LoVo (cell line): ENCODE results near the gene RELN.

Source experiments
- DNase-seq: peaks from one replicate; pipeline ENCODE4 v3.0.0-alpha.2; 2016; ENCODE audit warnings: low spot score

Gene RELN

DNA sequence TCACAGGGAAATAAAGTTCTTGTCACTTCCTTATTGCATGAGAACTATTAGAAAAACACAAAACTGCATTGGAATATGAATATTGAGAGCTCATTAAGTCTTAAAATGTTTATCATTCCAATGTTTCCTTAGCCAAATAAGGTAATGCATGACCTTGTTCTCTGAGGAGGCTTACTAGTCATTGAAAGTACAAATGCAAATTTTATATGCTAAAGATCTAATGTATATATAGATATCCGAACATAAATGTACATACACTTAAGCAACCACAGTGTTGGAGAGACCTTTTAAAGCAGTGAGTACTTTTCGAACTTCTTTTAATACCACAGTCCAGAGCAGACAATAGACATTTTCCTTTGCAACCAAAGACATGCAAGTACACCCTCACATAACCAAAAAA is 96.1 kb downstream of the RELN start:
- DNase-seq, result no peak

DNA sequence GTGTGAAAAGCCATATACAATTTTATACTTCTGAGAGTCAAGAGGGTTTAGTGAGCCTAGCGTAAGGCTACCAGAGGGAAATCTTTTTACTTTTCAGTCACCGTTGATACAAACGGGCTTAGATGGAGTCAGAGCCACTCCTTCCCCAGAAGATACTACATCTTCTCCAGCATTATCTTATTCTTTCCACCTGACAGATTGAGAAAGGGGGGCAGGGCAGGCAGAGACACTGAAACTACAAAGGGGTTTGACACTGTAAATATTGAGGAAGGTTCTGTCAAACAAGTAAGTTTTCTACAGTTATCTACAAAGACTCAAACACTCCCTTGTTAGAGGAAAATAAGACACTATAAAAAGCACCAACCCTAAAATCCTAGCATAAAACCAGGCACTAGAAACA is 100.0 kb downstream of the RELN start:
- DNase-seq, result no peak

- DNase-seq, result no peak
Observed at GRCh38 chr7:103888603-103889153, 100.8 kb downstream of the RELN start.

GRCh38 chr7:103887853-103888602 is 101.4 kb downstream of the RELN start:
- DNase-seq, result no peak

DNA sequence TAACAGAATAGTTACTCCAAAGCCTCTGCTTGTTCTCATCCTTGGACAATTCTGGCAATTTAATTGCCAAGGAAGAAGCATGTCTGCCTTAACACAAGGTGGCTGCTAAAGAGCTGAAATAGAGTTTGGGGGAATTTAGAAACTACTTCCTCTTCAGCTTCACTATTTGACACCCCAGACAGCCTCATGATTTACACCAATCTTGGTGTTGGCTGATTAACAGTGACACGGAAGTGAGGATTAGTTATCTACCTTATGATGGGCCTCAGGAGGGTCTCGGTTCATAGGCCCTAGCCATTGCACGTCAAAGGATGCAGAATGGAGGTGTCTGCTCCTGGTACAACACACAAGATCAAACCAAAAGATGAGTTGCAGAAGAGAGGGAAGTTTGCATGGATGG is 102.4 kb downstream of the RELN start:
- DNase-seq, result no peak

- no peak for DNase-seq
Observed at GRCh38 chr7:103879928-103880600, 109.4 kb downstream of the RELN start.

DNA sequence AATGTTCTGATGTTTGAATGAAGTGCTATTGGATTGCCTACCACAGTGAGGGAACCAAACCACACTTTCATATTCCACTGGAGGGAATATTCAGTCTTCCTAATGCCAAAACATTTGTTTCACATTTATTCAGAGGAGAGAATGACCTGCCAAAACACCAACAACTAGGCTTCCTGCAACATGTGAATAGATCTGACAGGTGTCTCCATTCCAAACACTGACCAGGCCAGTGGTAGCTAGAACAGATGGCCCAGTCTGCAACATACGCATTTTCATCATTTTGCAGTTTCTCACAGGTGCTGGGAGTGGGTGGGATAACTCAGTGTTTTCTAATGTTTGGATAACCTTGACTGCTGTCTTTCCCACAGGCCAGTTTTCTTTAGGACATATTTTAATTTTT is 110.0 kb downstream of the RELN start:
- DNase-seq, result no peak

DNA sequence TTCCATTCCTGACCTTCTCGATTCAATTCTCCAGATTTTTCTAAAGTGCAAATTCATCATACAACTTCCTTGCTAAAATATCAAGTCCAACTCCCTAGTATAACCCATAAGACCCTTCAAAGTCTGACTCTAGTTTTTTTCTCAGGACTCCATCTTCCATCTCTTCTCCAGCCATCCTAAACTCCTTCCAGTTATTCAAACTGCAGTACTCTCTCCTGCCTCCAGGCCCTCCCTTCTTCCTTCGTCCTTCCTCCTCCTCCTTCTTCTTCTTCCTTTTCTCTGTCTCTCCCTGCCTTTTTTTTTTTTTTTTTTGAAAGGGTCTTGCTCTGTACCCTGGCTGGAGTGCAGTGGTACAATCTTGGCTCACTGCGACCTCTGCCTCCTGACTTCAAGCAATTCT is 111.9 kb downstream of the RELN start:
- no peak for DNase-seq

DNA sequence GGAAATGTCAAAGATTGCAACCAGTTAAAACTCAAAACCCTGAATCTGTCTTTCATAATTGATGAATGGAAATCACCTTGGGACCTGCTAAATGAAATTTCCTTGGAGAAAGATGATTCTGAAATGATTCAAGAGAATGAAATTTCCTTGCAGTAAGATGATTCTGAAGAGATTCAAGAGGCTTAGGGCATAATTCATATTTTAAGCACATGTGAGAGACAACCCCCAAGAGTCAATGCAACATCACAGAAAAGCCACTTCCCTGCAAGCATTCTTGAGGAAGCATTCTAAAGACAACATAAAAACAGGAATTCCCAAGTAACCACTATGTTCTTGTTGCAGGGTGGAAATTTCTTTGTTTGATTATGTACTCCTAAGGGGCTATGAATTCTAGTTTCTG is 113.7 kb downstream of the RELN start:
- DNase-seq, result no peak

GRCh38 chr7:103871473-103871872 is 118.0 kb downstream of the RELN start:
- DNase-seq, result no peak

DNA sequence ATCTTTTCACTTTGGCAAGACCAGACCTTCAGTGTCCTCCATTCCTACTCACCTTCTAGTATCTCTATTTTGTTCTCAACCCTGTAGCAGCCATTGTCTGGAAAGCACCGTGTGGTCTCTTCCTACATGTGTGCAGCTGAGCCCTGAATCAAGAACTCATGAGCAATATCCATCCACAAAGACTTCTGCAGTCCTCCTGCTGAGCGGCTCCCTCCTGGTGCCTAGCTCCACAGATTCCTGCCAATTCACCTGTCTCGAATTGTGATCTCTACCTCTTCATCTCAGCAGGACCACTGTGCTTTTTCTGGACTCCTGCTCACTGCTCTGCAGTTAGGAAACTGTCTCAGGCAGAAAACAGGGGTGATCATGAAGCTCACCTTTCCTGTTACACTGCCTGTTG is 118.8 kb downstream of the RELN start:
- DNase-seq, result no peak

DNA sequence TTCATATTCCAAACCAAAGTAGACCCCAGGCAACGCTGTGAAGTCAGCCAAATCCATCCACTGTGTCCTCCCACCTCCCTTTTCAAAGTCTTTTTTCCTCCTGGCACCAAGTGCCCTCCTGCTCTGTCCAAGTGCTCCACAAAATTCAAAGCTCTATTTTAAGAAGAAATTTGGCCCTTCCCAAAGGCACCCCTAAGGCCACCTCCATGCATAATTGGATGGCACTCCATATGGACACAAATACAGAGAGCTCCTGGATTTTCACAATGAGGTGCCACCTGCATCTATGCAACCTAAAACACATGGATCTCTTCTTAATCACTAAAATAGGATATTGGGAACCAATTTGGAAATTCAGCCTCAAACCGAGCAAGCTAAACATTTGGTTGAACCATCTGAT is 121.6 kb downstream of the RELN start:
- no peak for DNase-seq

DNA sequence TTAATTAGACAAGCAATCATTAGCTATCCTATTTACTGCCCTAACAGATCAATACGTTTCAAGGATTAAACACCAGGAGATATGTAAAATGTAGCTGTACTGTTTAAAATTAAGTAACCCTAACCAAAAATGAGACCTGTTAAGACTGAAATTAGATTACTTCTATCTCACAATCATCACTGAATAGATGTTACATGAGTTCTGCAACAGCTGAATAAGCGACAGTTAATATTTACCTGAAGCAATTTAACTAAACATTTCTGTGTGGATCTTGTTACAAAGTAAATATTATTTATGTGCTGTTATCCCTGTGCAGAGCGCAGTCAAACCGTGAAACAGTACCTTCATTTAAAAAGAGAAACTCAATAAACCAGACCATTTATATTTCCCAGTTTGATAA is 122.5 kb downstream of the RELN start:
- no peak for DNase-seq

GRCh38 chr7:103865442-103865841 is 124.0 kb downstream of the RELN start:
- DNase-seq, result no peak

- DNase-seq, result no peak
Observed at GRCh38 chr7:103862302-103863035, 127.0 kb downstream of the RELN start.

DNA sequence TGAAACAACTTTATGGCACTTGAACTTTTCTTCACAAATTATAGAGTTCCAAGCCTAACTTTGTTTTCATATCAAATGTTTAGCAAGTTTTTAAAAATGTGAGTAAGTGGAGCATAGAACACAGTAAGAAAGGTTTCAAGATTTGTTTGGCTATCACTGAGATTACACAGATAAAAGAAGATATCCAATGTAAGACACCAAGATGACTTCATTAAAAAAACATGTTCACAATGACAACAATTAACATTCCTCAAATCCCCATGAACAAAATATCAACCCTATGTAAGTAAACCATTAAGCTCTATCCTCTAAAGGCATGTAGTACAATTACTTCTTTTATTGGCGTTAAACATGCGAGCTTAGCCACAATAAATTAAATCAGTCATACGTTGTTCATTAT is 129.7 kb downstream of the RELN start:
- DNase-seq, result no peak

GRCh38 chr7:103857435-103857834 is 132.0 kb downstream of the RELN start:
- no peak for DNase-seq

GRCh38 chr7:103856929-103857328 is 132.5 kb downstream of the RELN start:
- no peak for DNase-seq

- DNase-seq, result no peak
Observed at GRCh38 chr7:103855671-103856070, 133.8 kb downstream of the RELN start.

- no peak for DNase-seq
Observed at GRCh38 chr7:103854611-103855010, 134.8 kb downstream of the RELN start.

DNA sequence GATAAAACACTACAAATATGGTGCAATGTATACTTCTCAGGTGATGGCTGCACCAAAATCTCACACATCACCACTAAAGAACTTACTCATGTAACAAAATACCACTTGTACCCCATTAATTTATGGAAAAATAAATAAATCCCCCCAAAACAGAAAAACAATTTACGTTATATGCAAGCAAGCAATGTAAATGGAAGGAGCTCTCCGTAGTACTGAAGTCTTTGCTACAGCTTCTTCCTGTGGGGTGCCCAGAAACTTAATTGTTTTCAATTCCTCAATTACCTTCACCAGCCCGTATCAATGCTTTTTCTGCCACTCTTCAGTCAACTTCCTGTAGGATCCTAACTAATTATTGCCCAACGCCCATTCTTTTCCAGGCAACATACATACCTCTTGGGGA is 138.1 kb downstream of the RELN start:
- no peak for DNase-seq

DNA sequence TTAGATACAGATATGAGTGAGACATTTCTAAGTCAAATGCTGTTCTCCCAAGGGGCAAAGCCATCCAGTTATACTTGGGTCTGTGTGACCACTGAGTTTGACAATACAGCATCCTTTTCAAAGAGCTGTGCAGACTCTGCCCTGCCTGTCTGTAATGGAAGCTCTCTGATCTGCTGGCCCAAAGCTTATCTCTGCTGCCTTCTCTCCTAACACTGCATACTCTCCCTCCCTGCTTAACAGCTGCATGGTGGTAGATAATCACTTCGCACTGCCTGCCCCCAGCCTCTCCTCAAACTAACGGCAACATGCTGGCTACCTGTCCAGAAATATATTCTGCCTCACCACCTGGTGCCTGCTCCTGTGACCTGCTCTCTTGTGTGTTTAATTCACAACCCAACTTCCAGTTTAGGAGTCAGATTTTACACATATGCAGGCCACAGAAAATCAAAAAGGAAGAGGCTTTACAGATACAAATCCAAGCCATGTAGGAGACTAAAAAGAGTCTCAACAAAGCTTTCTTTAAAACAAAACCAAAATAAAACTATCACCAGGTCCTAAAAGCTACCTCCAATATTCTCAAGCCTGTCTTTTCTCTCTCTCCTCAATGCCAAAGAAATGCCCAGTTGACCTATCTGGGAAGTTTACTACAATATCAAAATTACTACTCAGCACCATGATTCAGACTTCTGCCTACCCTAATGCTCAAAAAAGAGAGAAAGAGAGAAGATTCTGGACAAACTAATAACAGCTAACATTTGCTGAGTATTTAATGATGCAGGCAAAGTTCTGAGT is 145.6 kb downstream of the RELN start:
- no peak for DNase-seq
